HEK293 (cell line): ENCODE measurements around the gene SDE2.
A peak's percentile ranks its signal among the peaks of the same experiment; 100 is the strongest.

Experiments used
- CTCF ChIA-PET: fragments of 350-600 bp; formaldehyde crosslinking; extraction: SDS; loops from one replicate; lab custom pipeline; 2021; ENCODE audit warnings: antibody characterized with exemption; lab: Yijun Ruan, JAX
- POLR2A ChIA-PET: fragments of 300-600 bp; formaldehyde crosslinking; extraction: SDS; loops from one replicate; lab custom pipeline; 2020; ENCODE audit warnings: antibody characterized with exemption, inconsistent platforms; lab: Yijun Ruan, JAX
- H3K27ac ChIP-seq: fragments of 200-500 bp; sonication (Bioruptor generic); 2 replicates; pipeline ENCODE4 v1.5.1; 2014; ENCODE audit warnings: low read depth, low read length, control low read depth, inconsistent platforms; ENCODE audit errors: extremely low read depth
- H3K36me3 ChIP-seq, 2 experiments: fragments of 200-500 bp in 1 of 2; sonication (Bioruptor generic) in 1 of 2; 1 replicate in 1 of 2; 2 replicates in 1 of 2; pipeline ENCODE4 v1.5.1; 2014 to 2017; ENCODE audit warnings: inconsistent platforms in 2 of 2, low read length in 2 of 2; ENCODE audit not compliant: control insufficient read depth in 2 of 2, insufficient read depth in 1 of 2
- H3K4me1 ChIP-seq: fragments of 200-500 bp; sonication (Bioruptor generic); 2 replicates; pipeline ENCODE4 v1.5.1; 2014; ENCODE audit warnings: mild to moderate bottlenecking, low read length, inconsistent platforms; ENCODE audit not compliant: control insufficient read depth, insufficient read depth
- H3K4me3 ChIP-seq: 2 replicates; pipeline ENCODE4 v1.5.1; 2011; ENCODE audit warnings: low read depth, mild to moderate bottlenecking, control low read depth, low read length, moderate library complexity
- H3K9me3 ChIP-seq: fragments of 200-500 bp; sonication (Bioruptor generic); 2 replicates; pipeline ENCODE4 v1.5.1; 2014; ENCODE audit warnings: low read depth, low read length, inconsistent platforms; ENCODE audit not compliant: control insufficient read depth, insufficient read depth
- BCL6B ChIP-seq: fragments of 450-650 bp; formaldehyde crosslinking; IDR thresholded peaks from 2 replicates; pipeline ENCODE4 v1.5.1; 2017; ENCODE audit warnings: missing biosample characterization, missing genetic modification characterization
- KLF1 ChIP-seq: fragments of 450-650 bp; formaldehyde crosslinking; IDR thresholded peaks from 2 replicates; pipeline ENCODE4 v1.5.1; 2016; ENCODE audit warnings: missing biosample characterization, missing genetic modification characterization
- MZF1 ChIP-seq: fragments of 450-650 bp; formaldehyde crosslinking; IDR thresholded peaks from 2 replicates; pipeline ENCODE4 v1.5.1; 2017; ENCODE audit warnings: missing biosample characterization, missing genetic modification characterization, borderline replicate concordance
- OVOL3 ChIP-seq: fragments of 450-650 bp; formaldehyde crosslinking; IDR thresholded peaks from 2 replicates; pipeline ENCODE4 v1.5.1; 2016; ENCODE audit warnings: missing biosample characterization, missing genetic modification characterization
- SP7 ChIP-seq: fragments of 450-650 bp; formaldehyde crosslinking; IDR thresholded peaks from 2 replicates; pipeline ENCODE4 v1.5.1; 2016; ENCODE audit warnings: missing biosample characterization, missing genetic modification characterization
- ZBTB48 ChIP-seq: fragments of 450-650 bp; formaldehyde crosslinking; IDR thresholded peaks from 2 replicates; pipeline ENCODE4 v1.5.1; 2016; ENCODE audit warnings: missing biosample characterization, missing genetic modification characterization
- ZFP3 ChIP-seq: fragments of 450-650 bp; formaldehyde crosslinking; IDR thresholded peaks from 2 replicates; pipeline ENCODE4 v1.5.1; 2016; ENCODE audit warnings: low read depth, missing biosample characterization, missing genetic modification characterization
- ZFP69B ChIP-seq: fragments of 450-650 bp; formaldehyde crosslinking; IDR thresholded peaks from 2 replicates; pipeline ENCODE4 v1.5.1; 2016; ENCODE audit warnings: missing biosample characterization, missing genetic modification characterization
- ZNF18 ChIP-seq: fragments of 450-650 bp; formaldehyde crosslinking; IDR thresholded peaks from 2 replicates; pipeline ENCODE4 v1.5.1; 2016; ENCODE audit warnings: missing biosample characterization, missing genetic modification characterization
- ZNF214 ChIP-seq: fragments of 450-650 bp; formaldehyde crosslinking; IDR thresholded peaks from 2 replicates; pipeline ENCODE4 v1.5.1; 2017; ENCODE audit warnings: missing biosample characterization, mild to moderate bottlenecking, missing genetic modification characterization, borderline replicate concordance
- ZNF274 ChIP-seq, 2 experiments: fragments of 200-500 bp in 1 of 2; fragments of 450-650 bp in 1 of 2; sonication (Bioruptor generic) in 1 of 2; formaldehyde crosslinking in 1 of 2; IDR thresholded peaks; 2 replicates each; pipeline versions ENCODE4 v1.5.1 to v1.6.1; 2014 to 2016; ENCODE audit warnings: borderline replicate concordance in 1 of 2, inconsistent platforms in 1 of 2, low read length in 1 of 2, missing biosample characterization in 1 of 2, missing genetic modification characterization in 1 of 2
- ZNF362 ChIP-seq: fragments of 450-650 bp; formaldehyde crosslinking; IDR thresholded peaks from 2 replicates; pipeline ENCODE4 v1.5.1; 2016; ENCODE audit warnings: missing biosample characterization, missing genetic modification characterization
- ZNF398 ChIP-seq: fragments of 450-650 bp; formaldehyde crosslinking; IDR thresholded peaks from 2 replicates; pipeline ENCODE4 v1.5.1; 2017; ENCODE audit warnings: missing biosample characterization, missing genetic modification characterization
- ZNF548 ChIP-seq: fragments of 450-650 bp; formaldehyde crosslinking; IDR thresholded peaks from 2 replicates; pipeline ENCODE4 v1.5.1; 2016; ENCODE audit warnings: missing biosample characterization, missing genetic modification characterization
- ZNF585B ChIP-seq: fragments of 450-650 bp; formaldehyde crosslinking; IDR thresholded peaks from 2 replicates; pipeline ENCODE4 v1.5.1; 2016; ENCODE audit warnings: missing biosample characterization, missing genetic modification characterization
- ZNF776 ChIP-seq: fragments of 450-650 bp; formaldehyde crosslinking; IDR thresholded peaks from 2 replicates; pipeline ENCODE4 v1.5.0; 2017; ENCODE audit warnings: missing biosample characterization, missing genetic modification characterization, borderline replicate concordance
- ZSCAN16 ChIP-seq: fragments of 450-650 bp; formaldehyde crosslinking; IDR thresholded peaks from 2 replicates; pipeline ENCODE4 v1.5.1; 2016; ENCODE audit warnings: missing biosample characterization, missing genetic modification characterization
- ZSCAN18 ChIP-seq: fragments of 450-650 bp; formaldehyde crosslinking; IDR thresholded peaks from 2 replicates; pipeline ENCODE4 v1.5.1; 2016; ENCODE audit warnings: missing biosample characterization, missing genetic modification characterization
- ZSCAN23 ChIP-seq: fragments of 450-650 bp; formaldehyde crosslinking; IDR thresholded peaks from 2 replicates; pipeline ENCODE4 v1.5.1; 2016; ENCODE audit warnings: missing biosample characterization, missing genetic modification characterization
- TF ChIP-seq, protein P1 (sequence below): fragments of 450-650 bp; formaldehyde crosslinking; IDR thresholded peaks from 2 replicates; pipeline ENCODE4 v1.5.1; 2016; ENCODE audit warnings: missing biosample characterization, missing genetic modification characterization
- TF ChIP-seq, protein P2 (sequence below): fragments of 450-650 bp; formaldehyde crosslinking; IDR thresholded peaks from 2 replicates; pipeline ENCODE4 v1.5.1; 2016; ENCODE audit warnings: missing biosample characterization, missing genetic modification characterization
- TF ChIP-seq, protein P3 (sequence below): fragments of 450-650 bp; formaldehyde crosslinking; optimal IDR thresholded peaks from 2 replicates; pipeline ENCODE3; 2016; ENCODE audit warnings: missing biosample characterization, mild to moderate bottlenecking, missing genetic modification characterization

The SDE2 gene

DNA sequence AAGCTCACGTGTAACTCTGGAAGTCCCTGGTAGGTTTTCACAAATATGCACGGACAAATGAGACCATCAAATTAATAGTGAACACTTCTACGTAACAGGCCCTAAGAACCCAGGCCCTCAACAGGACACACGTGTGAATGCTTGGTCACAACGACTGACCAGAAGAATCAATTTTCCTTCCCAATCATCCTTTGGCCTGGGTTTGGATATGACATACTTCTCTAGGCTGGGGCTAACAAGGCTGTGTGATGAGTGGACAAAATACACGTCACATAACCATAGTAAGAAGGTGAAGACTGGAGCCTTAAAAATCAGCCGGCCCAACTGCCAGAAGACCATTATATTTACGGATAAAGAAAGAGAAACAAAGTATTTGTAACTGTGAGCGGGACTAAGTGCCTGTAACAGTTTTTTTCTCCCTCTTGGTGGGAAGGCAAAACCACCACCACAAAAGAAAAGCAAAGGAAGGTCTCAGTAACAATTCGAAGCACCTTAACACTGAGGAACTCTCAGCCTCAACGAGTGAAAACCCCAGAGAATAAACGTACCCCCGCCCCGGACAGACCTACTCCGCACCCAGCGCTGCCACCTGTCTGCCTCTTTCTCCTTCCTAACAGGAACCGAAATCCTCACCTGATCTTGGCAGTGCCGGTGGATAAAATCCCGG, 450 bp downstream of the SDE2 start:
- Histone ChIP-seq H3K4me1 (peaks cover 38% of the 10 kb centered on the region), H3K36me3 (peaks cover 12 to 26% of the 10 kb centered on the region in 2 experiments; a peak in 2 of 3 replicates), H3K9me3 (no peaks in the 10 kb centered on the region), H3K27ac (peak overlapping the region; percentile 73), H3K4me3 (peak overlapping the region; percentile 68)
- CTCF ChIA-PET: interaction anchor here (1.0 to 5.1 kb wide), 5 partner anchors 11 to 524 kb away, joined by 3 to 56 read pairs (median 5); no protein-coding TSS in a partner anchor
- POLR2A ChIA-PET: interaction anchor here (0.6 to 5.9 kb wide), 41 partner anchors 8 to 525 kb away, joined by 3 to 160 read pairs (median 4); partner anchors contain the start of genes H3-3A, LIN9 and PYCR2
- TF ChIP-seq ZSCAN16 (tag by site-specific recombination): peak; percentile 70; the same call in 1 of the 2 replicates
- 0 out of 2 replicates have a peak, but pooled peaks have one; percentile 12 for TF ChIP-seq ZNF362 (tag by site-specific recombination)
- TF ChIP-seq ZNF776: no peak
- TF ChIP-seq ZNF214 (tag by site-specific recombination): no peak
- TF ChIP-seq, protein P1, sequence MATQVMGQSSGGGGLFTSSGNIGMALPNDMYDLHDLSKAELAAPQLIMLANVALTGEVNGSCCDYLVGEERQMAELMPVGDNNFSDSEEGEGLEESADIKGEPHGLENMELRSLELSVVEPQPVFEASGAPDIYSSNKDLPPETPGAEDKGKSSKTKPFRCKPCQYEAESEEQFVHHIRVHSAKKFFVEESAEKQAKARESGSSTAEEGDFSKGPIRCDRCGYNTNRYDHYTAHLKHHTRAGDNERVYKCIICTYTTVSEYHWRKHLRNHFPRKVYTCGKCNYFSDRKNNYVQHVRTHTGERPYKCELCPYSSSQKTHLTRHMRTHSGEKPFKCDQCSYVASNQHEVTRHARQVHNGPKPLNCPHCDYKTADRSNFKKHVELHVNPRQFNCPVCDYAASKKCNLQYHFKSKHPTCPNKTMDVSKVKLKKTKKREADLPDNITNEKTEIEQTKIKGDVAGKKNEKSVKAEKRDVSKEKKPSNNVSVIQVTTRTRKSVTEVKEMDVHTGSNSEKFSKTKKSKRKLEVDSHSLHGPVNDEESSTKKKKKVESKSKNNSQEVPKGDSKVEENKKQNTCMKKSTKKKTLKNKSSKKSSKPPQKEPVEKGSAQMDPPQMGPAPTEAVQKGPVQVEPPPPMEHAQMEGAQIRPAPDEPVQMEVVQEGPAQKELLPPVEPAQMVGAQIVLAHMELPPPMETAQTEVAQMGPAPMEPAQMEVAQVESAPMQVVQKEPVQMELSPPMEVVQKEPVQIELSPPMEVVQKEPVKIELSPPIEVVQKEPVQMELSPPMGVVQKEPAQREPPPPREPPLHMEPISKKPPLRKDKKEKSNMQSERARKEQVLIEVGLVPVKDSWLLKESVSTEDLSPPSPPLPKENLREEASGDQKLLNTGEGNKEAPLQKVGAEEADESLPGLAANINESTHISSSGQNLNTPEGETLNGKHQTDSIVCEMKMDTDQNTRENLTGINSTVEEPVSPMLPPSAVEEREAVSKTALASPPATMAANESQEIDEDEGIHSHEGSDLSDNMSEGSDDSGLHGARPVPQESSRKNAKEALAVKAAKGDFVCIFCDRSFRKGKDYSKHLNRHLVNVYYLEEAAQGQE (tag by site-specific recombination): peak; percentile 70; the same call in 1 of the 2 replicates
- TF ChIP-seq ZNF585B: no peak; the same call in 1 of the 2 replicates
- TF ChIP-seq OVOL3 (tag by site-specific recombination): no peak
- TF ChIP-seq, protein P2, sequence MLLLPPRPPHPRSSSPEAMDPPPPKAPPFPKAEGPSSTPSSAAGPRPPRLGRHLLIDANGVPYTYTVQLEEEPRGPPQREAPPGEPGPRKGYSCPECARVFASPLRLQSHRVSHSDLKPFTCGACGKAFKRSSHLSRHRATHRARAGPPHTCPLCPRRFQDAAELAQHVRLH (tag by site-specific recombination): no peak
- TF ChIP-seq KLF1 (tag by site-specific recombination): no peak
- peak; percentile 50; the same call in 1 of the 2 replicates for TF ChIP-seq ZNF548 (tag by site-specific recombination)
- no peak for TF ChIP-seq SP7 (tag by site-specific recombination)
- TF ChIP-seq ZNF398: no peak
- TF ChIP-seq MZF1 (tag by site-specific recombination): no peak
- TF ChIP-seq ZNF18 (tag by site-specific recombination): peak; percentile 64; the same call in 1 of the 2 replicates
- TF ChIP-seq ZFP69B (tag by site-specific recombination): 0 out of 2 replicates have a peak, but pooled peaks have one; percentile 36
- no peak for TF ChIP-seq ZFP3 (tag by site-specific recombination)
- TF ChIP-seq BCL6B (tag by site-specific recombination): no peak; the same call in 1 of the 2 replicates
- TF ChIP-seq ZBTB48 (tag by site-specific recombination): 0 out of 2 replicates have a peak, but pooled peaks have one; percentile 9
- TF ChIP-seq ZNF274 (IDR thresholded peaks at IDR 0.05; ENCODE audit: low read length): no peak
- TF ChIP-seq ZNF274 (tag by site-specific recombination; IDR thresholded peaks at IDR 0.05; ENCODE audit: borderline replicate concordance): no peak
- TF ChIP-seq, protein P3, sequence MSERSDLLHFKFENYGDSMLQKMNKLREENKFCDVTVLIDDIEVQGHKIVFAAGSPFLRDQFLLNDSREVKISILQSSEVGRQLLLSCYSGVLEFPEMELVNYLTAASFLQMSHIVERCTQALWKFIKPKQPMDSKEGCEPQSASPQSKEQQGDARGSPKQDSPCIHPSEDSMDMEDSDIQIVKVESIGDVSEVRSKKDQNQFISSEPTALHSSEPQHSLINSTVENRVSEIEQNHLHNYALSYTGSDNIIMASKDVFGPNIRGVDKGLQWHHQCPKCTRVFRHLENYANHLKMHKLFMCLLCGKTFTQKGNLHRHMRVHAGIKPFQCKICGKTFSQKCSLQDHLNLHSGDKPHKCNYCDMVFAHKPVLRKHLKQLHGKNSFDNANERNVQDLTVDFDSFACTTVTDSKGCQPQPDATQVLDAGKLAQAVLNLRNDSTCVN (tag by site-specific recombination): peak; percentile 32
- no peak for TF ChIP-seq ZSCAN18 (tag by site-specific recombination)
- TF ChIP-seq ZSCAN23 (tag by site-specific recombination): no peak
